NOMO-1 treated with DMSO at 0.1 percent for 48 hours (cell line): ENCODE measurements around the gene CWF19L2.
"Not testable (repeated sequence)": the region's sequence is repeated elsewhere in the genome, so short reads cannot be mapped to it uniquely, and the experiment has no call there.

ENCODE experiments used
- DNase-seq: peaks from one replicate; lab custom pipeline; 2025; ENCODE audit not compliant: unreplicated experiment; lab: John Stamatoyannopoulos, UW

Gene CWF19L2

DNA sequence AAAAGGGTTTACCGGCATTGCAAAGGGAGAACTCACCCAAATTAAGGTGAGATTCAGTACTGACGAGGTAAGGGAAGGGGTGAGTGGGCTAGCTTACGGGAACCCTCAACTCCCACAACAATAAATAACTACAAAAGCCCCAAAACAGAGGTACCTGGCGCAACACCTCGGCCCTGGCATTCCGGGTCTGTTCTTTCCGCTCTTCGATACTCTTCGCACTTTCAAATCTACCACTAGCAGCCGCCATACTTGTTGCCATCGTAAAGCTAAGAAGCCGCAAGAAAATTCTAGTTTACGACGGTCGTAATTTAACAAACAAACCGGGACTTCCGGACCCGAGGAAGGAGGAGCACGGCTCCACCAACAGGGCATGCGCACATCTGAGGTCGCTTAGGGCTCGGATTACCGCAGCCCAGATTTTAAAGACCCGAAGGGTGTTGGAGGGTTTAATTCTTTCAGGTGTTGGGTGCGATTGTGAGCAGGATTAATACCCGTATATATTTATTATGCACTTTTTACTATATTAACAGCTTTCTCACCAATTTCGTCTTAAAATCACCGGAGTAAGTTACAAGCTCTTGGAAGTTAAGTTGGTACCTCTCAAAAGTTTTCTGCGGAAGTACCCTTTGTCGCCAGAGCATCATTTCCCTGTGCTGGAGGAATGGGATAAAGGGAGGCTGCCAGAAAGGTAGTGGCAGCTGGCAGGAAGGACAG, at the start of gene CWF19L2:
Gene CWF19L2, minus strand, starts transcription at position 268 of the 714 bp plus-strand sequence. Its CDS starts 9 bp downstream, at position 259.
- peak; percentile 97 for DNase-seq

DNA sequence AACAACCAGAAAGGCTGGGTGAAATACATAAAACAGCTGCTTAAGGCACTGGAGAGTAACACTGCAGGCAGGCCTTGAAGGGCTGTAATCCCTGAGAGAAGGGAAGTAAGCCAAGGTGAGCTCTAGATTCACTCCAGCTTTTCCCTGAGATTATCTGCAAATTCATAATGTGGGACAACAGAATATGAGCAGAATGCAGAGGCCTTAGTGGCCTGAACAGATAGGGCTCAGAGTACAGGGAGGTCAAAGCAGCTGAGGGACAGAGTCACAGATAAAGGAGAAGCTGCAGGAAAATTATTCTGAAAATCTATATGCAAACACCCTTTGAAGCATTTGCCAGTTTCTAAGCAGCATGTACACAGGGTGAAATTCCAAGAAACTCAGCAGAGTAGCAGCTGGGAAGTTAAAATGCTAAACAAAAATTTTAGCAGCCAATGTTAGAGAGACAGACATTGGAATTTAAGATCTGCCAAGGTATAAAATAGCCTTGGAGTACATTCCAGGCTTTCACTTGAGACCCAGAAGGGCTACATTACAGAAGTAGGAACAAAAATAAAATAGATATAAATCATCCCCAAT, 48.1 kb upstream of the CWF19L2 start:
- no peak for DNase-seq

DNA sequence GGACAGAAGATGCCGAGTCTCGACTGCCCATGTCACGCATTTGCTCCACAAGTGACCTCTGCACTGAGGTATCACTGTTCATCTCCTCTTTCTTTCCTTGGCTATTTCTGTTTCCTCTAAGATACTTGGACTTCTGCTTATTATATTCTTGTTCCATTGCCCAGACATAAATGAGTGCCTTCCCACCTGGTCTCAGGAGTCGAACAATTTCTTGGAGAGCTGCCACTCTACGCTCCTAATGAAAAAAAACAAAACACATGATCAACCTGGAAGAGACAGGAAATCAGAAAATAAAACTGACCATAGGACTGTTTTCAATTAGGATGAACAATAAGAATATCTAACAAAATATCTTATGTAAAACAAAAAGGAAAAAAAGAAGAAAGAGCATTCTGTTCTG, 47.4 kb upstream of the CWF19L2 start:
- DNase-seq = no peak

DNA sequence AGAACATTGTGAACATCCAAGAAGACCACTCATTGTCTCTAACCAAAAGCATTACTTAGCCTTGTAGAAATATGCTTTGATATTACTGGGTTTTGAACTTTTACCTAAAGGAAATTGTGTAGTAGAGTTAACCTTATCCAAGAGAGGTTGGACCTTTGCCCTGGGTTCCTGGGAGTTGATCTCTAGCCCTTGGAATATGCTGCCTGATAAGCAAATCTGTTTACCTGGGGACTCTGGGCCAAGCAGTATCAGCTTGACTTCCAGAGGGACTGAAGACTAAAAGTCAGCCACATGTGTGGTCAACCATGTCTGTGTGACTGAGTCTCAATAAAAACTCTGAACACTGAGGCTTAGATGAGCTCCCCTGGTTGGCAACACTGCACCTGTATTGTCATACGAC, 44.1 kb upstream of the CWF19L2 start:
- DNase-seq = no peak

DNA sequence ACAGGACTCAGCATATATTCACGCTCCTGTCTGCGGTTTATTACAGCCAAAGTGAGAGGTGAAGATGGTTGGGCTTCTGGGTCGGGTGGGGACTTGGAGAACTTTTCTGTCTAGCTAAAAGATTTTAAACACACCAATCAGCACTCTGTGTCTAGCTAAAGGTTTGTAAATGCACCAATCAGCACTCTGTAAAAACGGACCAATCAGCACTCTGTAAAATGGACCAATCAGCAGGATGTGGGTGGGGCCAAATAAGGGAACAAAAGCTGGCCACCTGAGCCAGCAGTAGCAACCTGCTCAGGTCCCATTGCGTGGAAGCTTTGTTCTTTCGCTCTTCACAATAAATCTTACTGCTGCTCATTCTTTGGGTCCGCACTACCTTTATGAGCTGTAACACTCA, 39.7 kb upstream of the CWF19L2 start:
- not testable (repeated sequence) for DNase-seq

DNA sequence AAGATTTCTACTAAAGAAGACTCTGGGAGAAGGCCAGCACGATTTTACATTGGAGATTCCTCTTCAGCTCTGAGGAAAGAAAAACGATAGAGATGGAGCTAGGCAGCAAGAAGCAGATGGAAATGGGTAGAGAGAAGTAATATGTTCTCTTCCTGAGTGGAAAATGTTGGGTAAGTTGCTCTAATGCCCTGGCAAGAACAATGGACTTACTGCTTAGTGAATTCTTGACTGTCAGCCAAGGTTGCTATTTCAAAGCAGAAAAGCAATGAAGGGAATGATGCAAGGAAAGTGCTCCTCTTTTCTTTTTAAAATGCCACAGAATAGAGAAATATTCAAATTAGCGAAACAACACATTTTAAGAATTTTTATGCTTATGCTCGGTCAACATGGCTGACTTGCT, 38.4 kb upstream of the CWF19L2 start:
- no peak for DNase-seq

DNA sequence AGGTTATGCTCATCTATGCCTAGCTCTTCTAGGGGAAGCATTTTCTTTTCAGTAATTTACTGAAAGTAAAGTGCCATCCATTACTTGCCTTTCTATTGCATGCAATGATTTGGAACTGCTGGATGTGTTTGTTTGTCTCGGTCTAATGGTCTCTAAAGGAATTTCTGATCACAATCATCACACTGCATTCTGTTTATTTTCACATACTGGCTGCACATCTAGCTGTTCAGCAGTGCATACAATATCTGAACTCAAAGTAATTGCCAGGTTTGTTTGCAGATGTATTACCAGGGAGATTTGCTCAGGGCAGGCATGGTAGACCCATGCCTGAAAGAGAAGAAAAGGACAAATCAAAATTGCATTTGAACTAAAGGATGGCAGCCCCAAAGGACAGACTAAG, 36.4 kb upstream of the CWF19L2 start:
- no peak for DNase-seq

DNA sequence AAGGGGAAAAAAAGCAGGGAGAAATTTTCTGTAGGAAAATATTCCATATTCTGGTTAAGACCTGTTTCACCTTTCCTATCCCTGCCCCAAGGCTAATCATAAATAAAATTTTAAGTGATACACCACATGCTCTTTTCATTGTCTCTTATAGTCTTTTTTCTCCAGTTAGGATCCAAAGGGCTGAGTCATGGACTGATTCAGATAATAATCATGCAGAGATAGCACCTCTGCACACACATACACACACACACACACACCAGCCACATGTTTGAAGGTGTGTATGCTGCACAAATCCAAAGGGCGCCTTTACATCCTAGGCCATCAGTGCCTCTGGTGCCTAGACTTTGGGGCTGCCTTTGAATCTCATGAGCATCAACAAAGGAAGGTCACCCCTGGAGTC, 35.5 kb upstream of the CWF19L2 start:
- DNase-seq = no peak

DNA sequence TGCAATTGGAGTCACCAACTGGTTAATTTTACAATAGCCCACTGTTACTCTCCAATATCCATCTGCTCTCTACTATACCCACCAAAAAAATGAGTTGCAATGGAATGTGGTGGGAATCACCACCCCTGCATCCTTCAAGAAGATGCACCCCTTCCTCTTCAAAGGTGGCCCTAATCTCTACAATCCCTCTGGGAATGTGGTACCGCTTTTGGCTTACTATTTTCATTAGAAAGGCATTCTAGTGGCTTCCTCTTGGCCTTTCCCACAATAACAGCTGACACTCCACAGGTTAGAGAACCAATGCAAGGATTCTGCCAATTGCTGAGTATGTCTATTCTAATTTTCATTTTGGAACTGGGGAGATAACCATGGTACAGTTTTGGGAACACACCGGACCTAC, 33.2 kb upstream of the CWF19L2 start:
- DNase-seq = no peak

DNA sequence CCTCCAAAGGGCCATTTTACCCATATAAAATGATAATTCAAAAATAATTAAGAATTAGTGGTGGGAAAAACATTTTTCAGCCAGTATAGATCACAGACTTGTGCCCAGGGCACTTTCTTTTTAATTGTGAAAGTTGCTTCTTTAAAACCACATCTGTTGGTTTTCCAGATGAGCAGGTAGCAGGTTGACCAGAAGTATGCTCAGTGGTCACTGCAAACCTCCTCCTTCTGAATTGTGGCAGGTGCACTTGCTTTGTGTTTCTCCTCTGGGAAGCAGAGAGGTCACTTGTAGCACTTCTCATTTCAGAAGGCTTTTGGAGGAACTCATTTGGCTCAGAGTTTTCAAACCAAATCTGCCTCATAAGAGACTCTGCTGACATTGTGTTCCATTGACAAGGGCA, 24.6 kb upstream of the CWF19L2 start:
- DNase-seq = no peak

DNA sequence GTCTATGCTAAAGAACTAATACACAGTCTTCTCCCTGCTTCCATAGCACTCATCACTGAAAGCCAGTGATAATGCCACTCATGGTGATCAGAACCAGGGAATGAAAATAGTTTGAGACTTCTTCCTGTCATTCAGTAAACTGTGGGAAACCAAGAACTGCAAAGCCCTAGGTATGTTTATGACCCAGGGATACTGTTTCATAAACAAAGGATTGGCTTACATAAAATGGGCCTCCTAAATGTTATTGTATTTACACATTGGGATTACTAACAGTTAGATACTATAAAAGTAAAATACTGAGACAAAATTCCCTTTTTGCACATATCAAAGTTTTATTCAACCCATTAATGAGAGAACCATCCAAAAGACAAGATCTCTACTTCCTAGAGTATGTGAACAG, 21.3 kb upstream of the CWF19L2 start:
- DNase-seq = no peak

DNA sequence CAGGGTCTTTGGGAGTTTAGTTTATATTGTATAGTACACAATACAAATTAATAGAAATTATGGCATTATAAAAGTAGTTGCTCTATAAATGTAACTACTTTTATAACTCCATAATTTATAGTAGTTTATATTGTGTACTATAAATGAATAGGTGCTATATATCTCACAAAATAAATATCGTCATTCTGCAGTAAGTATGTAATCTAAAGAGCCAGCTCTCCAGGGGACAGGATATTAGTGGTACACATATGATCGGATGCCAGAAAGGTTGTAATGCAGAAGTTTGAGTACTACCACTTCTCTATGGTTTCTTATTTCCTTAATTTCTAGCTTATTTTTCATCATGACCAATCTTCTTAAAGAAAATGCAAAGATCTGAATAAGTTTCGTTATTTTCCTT, 20.2 kb upstream of the CWF19L2 start:
- no peak for DNase-seq

DNA sequence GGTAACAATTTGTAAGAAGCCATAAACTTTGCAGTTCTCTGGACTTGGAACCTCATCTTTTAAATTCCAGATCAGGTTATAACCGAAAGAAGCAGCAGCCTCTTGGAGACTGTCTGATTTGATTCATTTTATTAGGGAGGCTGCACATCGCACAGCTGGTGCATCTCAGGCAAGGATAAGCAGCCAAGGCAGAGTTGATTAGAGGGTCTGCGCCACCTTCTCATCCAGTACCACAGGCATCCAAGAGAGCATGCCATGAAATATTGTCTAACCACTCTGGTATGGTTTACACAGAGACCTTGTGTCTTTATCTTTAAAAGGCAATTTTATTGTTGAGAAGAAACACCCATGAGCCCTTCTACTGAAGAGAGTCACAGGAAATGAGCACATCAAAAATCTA, 16.2 kb upstream of the CWF19L2 start:
- DNase-seq = no peak

DNA sequence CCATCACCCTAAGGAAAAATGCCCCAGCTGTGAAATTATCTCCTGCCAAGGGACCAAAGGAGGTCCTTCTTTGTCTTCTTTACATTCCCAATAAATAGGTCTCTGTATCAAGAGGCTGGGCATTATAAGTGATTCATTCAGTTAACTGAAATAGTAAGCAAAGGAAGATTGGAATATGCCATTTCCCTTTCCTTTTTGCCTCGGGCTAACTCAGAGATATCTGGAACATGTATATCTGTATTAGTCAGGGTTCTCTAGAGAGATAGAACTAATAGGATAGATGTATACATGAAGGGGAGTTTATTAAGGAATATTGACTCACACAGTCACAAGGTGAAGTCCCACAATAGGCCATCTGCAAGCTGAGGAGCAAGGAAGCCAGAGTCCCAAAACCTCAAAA, 15.3 kb upstream of the CWF19L2 start:
- DNase-seq = no peak

DNA sequence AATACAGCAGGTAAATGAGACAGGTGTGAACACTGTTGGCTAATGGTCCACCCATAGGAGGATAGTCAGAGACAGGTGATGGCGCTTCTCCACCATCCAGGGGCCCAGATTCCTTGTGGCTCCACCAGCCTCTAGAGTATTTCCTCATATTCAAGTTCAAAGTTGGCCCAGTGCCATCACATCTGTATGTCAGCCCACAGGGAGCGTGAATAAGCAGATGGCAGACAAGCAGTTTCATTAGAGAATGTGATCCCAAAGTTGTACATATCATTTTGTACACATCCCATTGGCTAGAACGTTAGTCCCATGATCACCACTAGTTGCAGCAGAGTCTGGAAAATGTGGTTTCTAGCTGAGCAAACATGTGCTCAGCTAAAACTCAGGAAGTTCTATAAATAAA, 11.0 kb upstream of the CWF19L2 start:
- DNase-seq = no peak

DNA sequence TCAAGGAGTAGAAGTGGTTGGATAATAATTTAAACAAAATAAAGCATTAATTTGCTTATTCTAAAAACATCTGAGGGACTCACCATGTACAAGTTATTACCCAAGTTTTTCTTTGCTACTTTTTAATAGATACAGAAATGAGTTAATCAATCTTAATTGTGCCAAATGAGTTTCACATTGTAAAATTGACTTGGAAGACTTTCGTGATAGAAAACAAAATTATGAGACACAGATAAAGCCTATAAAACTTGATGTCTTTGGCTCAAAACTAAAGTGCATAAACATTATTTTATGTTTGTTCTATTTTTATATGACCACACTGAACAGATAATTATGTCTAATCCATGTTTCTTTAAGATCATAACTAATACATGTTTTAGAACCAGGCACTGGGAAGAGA, 10.1 kb upstream of the CWF19L2 start:
- no peak for DNase-seq

DNA sequence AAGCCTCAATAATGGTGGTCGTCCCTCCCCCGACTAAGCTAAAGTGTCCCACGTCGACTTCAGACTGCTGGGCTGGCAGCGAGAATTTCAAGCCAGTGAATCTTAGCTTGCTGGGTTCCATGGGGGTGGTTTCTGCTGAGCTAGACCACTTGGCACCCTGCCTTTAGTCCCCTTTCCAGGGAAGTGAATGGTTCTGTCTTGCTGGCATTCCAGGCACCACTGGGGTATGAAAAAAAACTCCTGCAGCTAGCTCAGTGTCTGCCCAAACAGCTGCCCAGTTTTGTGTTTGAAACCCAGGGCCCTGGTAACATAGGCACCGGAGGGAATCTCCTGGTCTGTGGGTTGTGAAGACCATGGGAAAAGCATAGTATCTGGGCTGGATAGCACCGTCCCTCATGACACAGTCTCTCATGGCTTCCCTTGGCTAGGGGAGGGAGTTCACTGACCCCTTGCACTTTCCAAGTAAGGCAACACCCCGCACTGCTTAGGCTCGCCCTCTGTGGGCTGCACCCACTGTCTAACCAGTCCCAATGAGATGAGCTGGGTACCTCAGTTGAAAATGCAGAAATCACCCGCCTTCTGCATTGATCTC, 8.7 kb upstream of the CWF19L2 start:
- DNase-seq = not testable (repeated sequence)

DNA sequence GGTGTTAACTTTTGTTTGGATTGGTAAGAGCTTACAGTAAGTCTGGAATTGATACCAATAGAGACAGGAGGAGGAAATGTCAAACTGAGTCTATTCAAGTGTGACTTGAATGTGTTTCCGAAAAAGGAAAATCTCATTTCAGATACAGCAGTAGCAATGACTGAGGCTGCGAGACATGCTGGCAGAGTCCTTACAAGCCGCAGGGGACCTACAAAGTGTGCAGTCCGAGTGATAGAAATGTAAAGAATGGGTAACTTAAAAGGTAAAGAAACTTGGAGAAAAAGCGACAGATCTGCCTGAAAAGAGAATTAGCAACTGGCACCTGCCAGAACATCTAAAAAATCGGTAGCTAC, 444 bp downstream of the CWF19L2 start:
- DNase-seq = peak; percentile 45

DNA sequence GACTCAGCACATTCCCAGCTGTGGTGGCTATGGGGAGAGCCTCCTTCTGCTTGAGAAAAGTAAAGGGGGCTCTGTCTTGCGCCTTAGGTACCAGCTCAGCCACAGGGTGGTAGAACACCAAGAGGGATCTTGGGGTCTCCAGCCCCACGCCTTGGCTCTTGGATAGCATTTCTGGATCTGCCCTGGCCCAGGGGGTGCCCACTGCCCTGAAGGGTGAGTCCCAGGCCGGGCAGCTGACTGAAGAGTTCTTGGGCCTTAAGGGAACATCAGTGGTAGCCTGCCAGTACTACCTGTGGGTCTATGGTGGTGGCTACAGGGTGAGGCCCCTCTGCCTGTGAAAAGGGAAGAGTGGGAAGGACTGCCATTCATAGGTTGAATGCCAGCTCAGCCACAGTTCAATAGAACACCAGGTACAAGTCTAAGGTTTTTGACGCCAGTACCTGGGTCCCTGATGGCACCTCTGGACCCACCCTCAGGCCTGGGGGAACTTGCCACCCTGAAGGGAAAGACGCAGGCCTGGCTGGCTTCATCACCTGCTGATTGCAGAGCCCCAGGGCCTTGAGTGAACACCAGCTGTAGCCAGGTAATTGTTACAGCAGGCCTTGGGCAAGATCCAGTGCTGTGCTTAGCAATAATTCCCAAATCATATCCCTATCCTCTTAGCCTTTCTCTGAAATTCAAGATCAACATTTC, 3.9 kb downstream of the CWF19L2 start:
- no peak for DNase-seq

DNA sequence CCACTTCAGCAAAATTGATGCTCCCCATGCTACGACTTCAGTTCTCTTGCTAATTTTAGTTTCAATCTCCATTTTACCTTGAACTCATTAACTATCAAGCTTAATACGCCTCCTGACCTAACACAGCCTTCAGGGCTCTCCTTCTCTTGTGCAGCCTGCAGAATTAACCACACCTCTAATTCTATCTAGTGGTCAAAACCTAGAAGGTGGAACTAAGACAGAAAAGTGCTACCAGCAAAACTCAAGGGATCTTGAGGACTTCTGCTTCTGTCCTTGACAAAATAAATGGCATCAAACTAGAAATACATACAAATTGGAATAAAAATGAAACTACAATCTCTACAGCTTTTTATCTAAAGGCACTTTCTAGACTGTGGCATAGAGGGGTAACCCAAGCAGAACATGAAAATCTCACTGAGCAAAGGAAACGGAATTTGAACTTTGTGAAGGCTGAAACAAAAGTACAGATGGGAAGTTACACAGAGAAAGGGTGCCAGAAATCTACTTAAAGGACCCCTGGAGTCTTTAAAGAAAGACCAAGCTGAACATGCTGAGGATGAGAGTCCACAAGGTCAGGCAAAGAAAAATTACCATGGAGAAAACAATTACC, 10.7 kb downstream of the CWF19L2 start:
- no peak for DNase-seq

DNA sequence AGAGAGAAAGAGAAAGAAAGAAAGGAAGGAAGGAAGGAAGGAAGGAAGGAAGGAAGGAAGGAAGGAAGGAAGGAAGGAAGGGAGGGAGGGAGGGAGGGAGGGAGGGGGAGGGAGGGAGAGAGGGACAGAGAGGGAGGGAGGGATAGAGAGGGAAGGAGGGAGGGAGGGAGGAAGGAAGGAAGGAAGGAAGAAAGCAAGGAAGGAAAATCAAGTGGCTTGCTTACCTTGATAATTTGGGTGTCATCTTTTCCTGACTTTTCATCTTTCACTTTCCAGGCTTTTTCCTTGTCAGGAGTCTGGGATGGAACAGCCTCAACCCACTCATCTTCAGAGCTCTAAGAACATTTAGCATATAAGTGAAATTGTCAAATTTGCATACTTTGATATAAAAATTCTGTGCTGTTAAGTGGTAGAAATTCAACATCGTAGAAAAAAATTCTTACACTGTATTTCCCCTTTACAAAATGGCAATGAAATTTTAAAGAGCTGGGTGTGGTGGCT, 14.9 kb downstream of the CWF19L2 start:
- no peak for DNase-seq
